Mammary epithelial cell (primary cell): ENCODE measurements around the gene NCSTN.

Experiments used
- EZH2 ChIP-seq: IDR thresholded peaks from 2 replicates; pipeline ENCODE4 v1.6.1; 2012; ENCODE audit warnings: low read length, inconsistent platforms, borderline replicate concordance
- TF ChIP-seq, protein P1 (sequence below), 2 donors: IDR thresholded peaks in 1 of 2; conservative IDR thresholded peaks in 1 of 2; 2 replicates each; pipeline ENCODE4 v1.5.1; 2011 to 2012; ENCODE audit warnings: inconsistent platforms in 2 of 2, low read length in 2 of 2, mild to moderate bottlenecking in 2 of 2, control low read depth in 1 of 2, low read depth in 1 of 2; ENCODE audit not compliant: insufficient read depth in 1 of 2; ENCODE audit errors: extremely low read depth in 1 of 2

DNA sequence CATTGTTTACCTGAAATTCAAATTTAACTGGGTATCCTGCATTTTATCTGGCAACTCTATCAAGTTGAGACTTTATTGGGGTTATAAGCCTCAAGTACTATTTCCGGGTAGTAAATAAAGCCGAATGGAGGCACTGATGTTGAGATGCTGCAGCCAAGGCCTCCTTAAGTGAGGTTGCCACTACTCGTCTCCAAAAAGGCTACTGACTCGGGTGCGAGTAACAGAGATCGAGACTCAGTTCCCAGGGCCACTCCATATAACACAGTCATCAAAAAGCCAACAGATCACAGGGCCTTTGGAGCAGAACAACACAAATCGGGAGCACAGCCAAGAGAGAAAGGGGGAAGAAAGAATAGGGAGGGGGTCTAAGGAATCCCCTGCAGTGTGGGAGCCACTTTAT, 657 bp upstream of the NCSTN start:
- TF ChIP-seq, protein P1, sequence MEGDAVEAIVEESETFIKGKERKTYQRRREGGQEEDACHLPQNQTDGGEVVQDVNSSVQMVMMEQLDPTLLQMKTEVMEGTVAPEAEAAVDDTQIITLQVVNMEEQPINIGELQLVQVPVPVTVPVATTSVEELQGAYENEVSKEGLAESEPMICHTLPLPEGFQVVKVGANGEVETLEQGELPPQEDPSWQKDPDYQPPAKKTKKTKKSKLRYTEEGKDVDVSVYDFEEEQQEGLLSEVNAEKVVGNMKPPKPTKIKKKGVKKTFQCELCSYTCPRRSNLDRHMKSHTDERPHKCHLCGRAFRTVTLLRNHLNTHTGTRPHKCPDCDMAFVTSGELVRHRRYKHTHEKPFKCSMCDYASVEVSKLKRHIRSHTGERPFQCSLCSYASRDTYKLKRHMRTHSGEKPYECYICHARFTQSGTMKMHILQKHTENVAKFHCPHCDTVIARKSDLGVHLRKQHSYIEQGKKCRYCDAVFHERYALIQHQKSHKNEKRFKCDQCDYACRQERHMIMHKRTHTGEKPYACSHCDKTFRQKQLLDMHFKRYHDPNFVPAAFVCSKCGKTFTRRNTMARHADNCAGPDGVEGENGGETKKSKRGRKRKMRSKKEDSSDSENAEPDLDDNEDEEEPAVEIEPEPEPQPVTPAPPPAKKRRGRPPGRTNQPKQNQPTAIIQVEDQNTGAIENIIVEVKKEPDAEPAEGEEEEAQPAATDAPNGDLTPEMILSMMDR (conservative IDR thresholded peaks at IDR 0.05 in 1 of 2, IDR thresholded peaks at IDR 0.05 in 1 of 2; ENCODE audit: extremely low read depth in 1 of 2, insufficient read depth in 1 of 2, low read depth in 1 of 2, low read length in 2 of 2): no peak
- TF ChIP-seq EZH2: no peak
